Activated naive CD8-positive, alpha-beta T cell treated with anti-CD3 and anti-CD28 coated beads for 36 hours (primary cell): Measurements from ENCODE around the gene ARL3. TPM values are rescaled to one million over a fixed set of nuclear protein-coding genes. Genes with fewer than 3 reads are reported as not detected.

ENCODE experiments used
- DNase-seq: peaks from one replicate; pipeline ENCODE4 v3.0.0; 2021
- H3K27ac Mint-ChIP-seq: one replicate; pipeline ENCODE4 v1.8.0; 2022; ENCODE audit warnings: mild to moderate bottlenecking, moderate library complexity, mixed read lengths
- H3K27me3 Mint-ChIP-seq: one replicate; pipeline ENCODE4 v1.8.0; 2022; ENCODE audit warnings: mild to moderate bottlenecking, mixed read lengths
- H3K36me3 Mint-ChIP-seq: one replicate; pipeline ENCODE4 v1.8.0; 2021; ENCODE audit warnings: mild to moderate bottlenecking, mixed read lengths
- H3K4me1 Mint-ChIP-seq: one replicate; pipeline ENCODE4 v1.8.0; 2021; ENCODE audit warnings: mixed read lengths
- H3K4me3 Mint-ChIP-seq: one replicate; pipeline ENCODE4 v1.8.0; 2022; ENCODE audit warnings: mild to moderate bottlenecking, moderate library complexity, mixed read lengths
- H3K9me3 Mint-ChIP-seq: one replicate; pipeline ENCODE4 v1.8.0; 2022; ENCODE audit warnings: mixed read lengths
- total RNA-seq, 2 experiments: library from RNA; stranded (reverse); gene quantifications; one replicate each; pipeline ENCODE4 v1.2.3, GENCODE V29; 2021

The ARL3 gene
- total RNA-seq, 2 experiments from 2014 or later: 5.7 to 6.2 TPM

- no peaks in the 10 kb centered on the region for H3K9me3 Mint-ChIP-seq
- no peaks in the 10 kb centered on the region for H3K27me3 Mint-ChIP-seq
These were observed 65.1 kb downstream of the ARL3 start for GRCh38 chr10:102648889-102649796.

GRCh38 chr10:102648269-102648888, 65.8 kb downstream of the ARL3 start:
- Mint-ChIP-seq H3K4me1 (peaks cover 69% of the 10 kb centered on the region), H3K27me3 (no peaks in the 10 kb centered on the region), H3K9me3 (no peaks in the 10 kb centered on the region), H3K27ac (peak overlapping the region; percentile 96), H3K36me3 (peaks cover 31% of the 10 kb centered on the region), H3K4me3 (peak overlapping the region; percentile 92)
- no peak for DNase-seq

More at GRCh38 chr10:102648889-102649796, 65.1 kb downstream of the ARL3 start:
- Mint-ChIP-seq H3K4me1 (peaks cover 75% of the 10 kb centered on the region), H3K27ac (peak overlapping the region; percentile 69), H3K36me3 (peaks cover 37% of the 10 kb centered on the region), H3K4me3 (peak overlapping the region; percentile 92)
- peak; percentile 56 for DNase-seq

GRCh38 chr10:102647443-102648268, 66.5 kb downstream of the ARL3 start:
- peaks cover 62% of the 10 kb centered on the region for H3K4me1 Mint-ChIP-seq
- peaks cover 24% of the 10 kb centered on the region for H3K36me3 Mint-ChIP-seq
- H3K9me3 Mint-ChIP-seq: no peaks in the 10 kb centered on the region
- no peaks in the 10 kb centered on the region for H3K27me3 Mint-ChIP-seq
- H3K27ac Mint-ChIP-seq: peak overlapping the region; percentile 96
- H3K4me3 Mint-ChIP-seq: peak overlapping the region; percentile 92
- peak; percentile 22 for DNase-seq

GRCh38 chr10:102646610-102647442, 67.4 kb downstream of the ARL3 start:
- no peaks in the 10 kb centered on the region for H3K9me3 Mint-ChIP-seq
- DNase-seq: peak; percentile 61
- H3K27me3 Mint-ChIP-seq: no peaks in the 10 kb centered on the region
- H3K27ac Mint-ChIP-seq: peak overlapping the region; percentile 96
- peak overlapping the region; percentile 92 for H3K4me3 Mint-ChIP-seq
- H3K4me1 Mint-ChIP-seq: peaks cover 54% of the 10 kb centered on the region
- peaks cover 21% of the 10 kb centered on the region for H3K36me3 Mint-ChIP-seq

- H3K4me1 Mint-ChIP-seq: peaks cover 51% of the 10 kb centered on the region
- H3K36me3 Mint-ChIP-seq: peaks cover 21% of the 10 kb centered on the region
- no peaks in the 10 kb centered on the region for H3K9me3 Mint-ChIP-seq
- peak overlapping the region; percentile 96 for H3K27ac Mint-ChIP-seq
- DNase-seq: peak; percentile 87
- no peaks in the 10 kb centered on the region for H3K27me3 Mint-ChIP-seq
- peak overlapping the region; percentile 92 for H3K4me3 Mint-ChIP-seq
These were observed 68.2 kb downstream of the ARL3 start for GRCh38 chr10:102645741-102646609.

GRCh38 chr10:102645388-102645740, 68.8 kb downstream of the ARL3 start:
- Mint-ChIP-seq H3K9me3 (no peaks in the 10 kb centered on the region), H3K27ac (peak overlapping the region; percentile 96), H3K27me3 (no peaks in the 10 kb centered on the region), H3K4me1 (peaks cover 45% of the 10 kb centered on the region), H3K4me3 (peak overlapping the region; percentile 92), H3K36me3 (peaks cover 21% of the 10 kb centered on the region)
- peak; percentile 44 for DNase-seq

- peaks cover 19% of the 10 kb centered on the region for H3K36me3 Mint-ChIP-seq
- peak overlapping the region; percentile 96 for H3K27ac Mint-ChIP-seq
- H3K4me3 Mint-ChIP-seq: peak overlapping the region; percentile 92
- H3K9me3 Mint-ChIP-seq: no peaks in the 10 kb centered on the region
- DNase-seq: peak; percentile 89
- no peaks in the 10 kb centered on the region for H3K27me3 Mint-ChIP-seq
- H3K4me1 Mint-ChIP-seq: peaks cover 42% of the 10 kb centered on the region
These were observed 69.4 kb downstream of the ARL3 start for GRCh38 chr10:102644646-102645387.

- DNase-seq: peak; percentile 78
- H3K4me3 Mint-ChIP-seq: peak within 1 kb of the TSS; percentile 92
- peaks cover 19% of the 10 kb centered on the region for H3K36me3 Mint-ChIP-seq
- no peaks in the 10 kb centered on the region for H3K27me3 Mint-ChIP-seq
- H3K9me3 Mint-ChIP-seq: no peaks in the 10 kb centered on the region
- H3K4me1 Mint-ChIP-seq: peaks cover 37% of the 10 kb centered on the region
- H3K27ac Mint-ChIP-seq: peak within 1 kb of the TSS; percentile 96
These were observed 70.0 kb downstream of the ARL3 start, which contains the start of gene TRIM8 for GRCh38 chr10:102644066-102644645. Gene TRIM8 (plus strand): TSS chr10:102644479. CDS start chr10:102644618, 139 bp downstream.

- no peaks in the 10 kb centered on the region for H3K9me3 Mint-ChIP-seq
- peaks cover 16% of the 10 kb centered on the region for H3K36me3 Mint-ChIP-seq
- DNase-seq: peak; percentile 55
- H3K4me1 Mint-ChIP-seq: peaks cover 30% of the 10 kb centered on the region
- H3K27ac Mint-ChIP-seq: peak overlapping the region; percentile 86
- H3K27me3 Mint-ChIP-seq: no peaks in the 10 kb centered on the region
- peak overlapping the region; percentile 87 for H3K4me3 Mint-ChIP-seq
These were observed 70.7 kb downstream of the ARL3 start for GRCh38 chr10:102643336-102644065.

- no peaks in the 10 kb centered on the region for H3K27me3 Mint-ChIP-seq
- H3K36me3 Mint-ChIP-seq: peaks cover 13% of the 10 kb centered on the region
- peak overlapping the region; percentile 87 for H3K4me3 Mint-ChIP-seq
- peaks cover 24% of the 10 kb centered on the region for H3K4me1 Mint-ChIP-seq
- H3K9me3 Mint-ChIP-seq: no peaks in the 10 kb centered on the region
- H3K27ac Mint-ChIP-seq: peak overlapping the region; percentile 86
- DNase-seq: peak; percentile 38
These were observed 71.4 kb downstream of the ARL3 start for GRCh38 chr10:102642736-102643335.

GRCh38 chr10:102641880-102642735, 72.1 kb downstream of the ARL3 start:
- no peaks in the 10 kb centered on the region for H3K9me3 Mint-ChIP-seq
- H3K4me3 Mint-ChIP-seq: peak overlapping the region; percentile 87
- peaks cover 16% of the 10 kb centered on the region for H3K4me1 Mint-ChIP-seq
- DNase-seq: peak; percentile 97
- H3K36me3 Mint-ChIP-seq: peaks cover 13% of the 10 kb centered on the region
- no peaks in the 10 kb centered on the region for H3K27me3 Mint-ChIP-seq
- peak overlapping the region; percentile 93 for H3K27ac Mint-ChIP-seq
